Measurements from ENCODE around the gene TNS3. TPM values are rescaled to one million over a fixed set of nuclear protein-coding genes. Genes with fewer than 3 reads are reported as not detected.
A peak's percentile ranks its signal among the peaks of the same experiment; 100 is the strongest.

TNS3 gene
- total RNA-seq, 1 donor from 2014 or later = 30.3 TPM

DNA sequence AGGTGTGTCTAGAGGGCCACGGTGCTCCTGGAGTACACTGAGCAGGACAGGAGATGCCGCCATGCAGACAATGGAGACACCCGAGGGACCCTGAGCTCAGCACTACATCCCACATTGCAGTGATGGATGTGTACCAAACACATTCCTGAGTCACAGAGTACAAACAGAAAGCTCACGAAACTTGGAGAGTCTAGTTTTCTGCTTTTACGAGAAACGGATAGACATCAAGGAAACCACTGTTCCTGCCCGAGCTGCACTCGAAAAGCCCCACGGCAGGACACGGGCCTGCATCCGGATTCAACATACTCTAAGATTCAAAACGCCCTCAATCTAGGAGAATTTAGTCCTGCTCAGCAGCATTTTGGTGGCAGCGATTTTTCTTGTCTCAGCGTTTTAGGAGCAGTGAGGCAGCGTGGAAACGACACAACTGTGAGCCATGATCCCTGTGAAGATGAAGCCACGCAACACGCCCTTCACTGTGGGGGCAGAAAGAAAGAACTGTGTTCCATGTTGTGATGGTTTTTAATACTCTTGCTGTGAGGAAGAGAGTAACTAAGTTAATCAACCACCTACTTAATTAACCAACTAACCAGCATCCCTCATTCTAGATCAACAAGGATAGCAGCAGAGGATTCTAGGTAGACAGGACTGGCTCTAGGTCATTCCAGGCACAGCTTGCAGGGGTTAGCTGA is 3.2 kb downstream of the TNS3 start:
- Mint-ChIP-seq H3K36me3 (ENCODE audit: low read depth) (no peaks in the 10 kb centered on the region), H3K4me3 (peak overlapping the region; percentile 51), H3K9me3 (no peaks in the 10 kb centered on the region), H3K4me1 (peaks cover 79% of the 10 kb centered on the region), H3K27me3 (no peaks in the 10 kb centered on the region), H3K27ac (peak overlapping the region; percentile 78)
- POLR2A ChIA-PET = interaction anchor here (0.8 kb wide), 1 partner anchor 91 kb away, joined by 9 read pairs; no protein-coding TSS in a partner anchor
- intact Hi-C loops (cut with micrococcal nuclease) = loop anchor here (10.0 kb wide), 1 partner anchor 506 kb away; the partner anchor contains the start of gene UPP1
- CTCF ChIA-PET = interaction anchor here (1.1 kb wide), 1 partner anchor 135 kb away, joined by 3 read pairs; no protein-coding TSS in a partner anchor
- no peak for TF ChIP-seq CTCF (IDR thresholded peaks at IDR 0.05)
- ATAC-seq (ENCODE audit: low read depth) (no peak), DNase-seq (no peak)

DNA sequence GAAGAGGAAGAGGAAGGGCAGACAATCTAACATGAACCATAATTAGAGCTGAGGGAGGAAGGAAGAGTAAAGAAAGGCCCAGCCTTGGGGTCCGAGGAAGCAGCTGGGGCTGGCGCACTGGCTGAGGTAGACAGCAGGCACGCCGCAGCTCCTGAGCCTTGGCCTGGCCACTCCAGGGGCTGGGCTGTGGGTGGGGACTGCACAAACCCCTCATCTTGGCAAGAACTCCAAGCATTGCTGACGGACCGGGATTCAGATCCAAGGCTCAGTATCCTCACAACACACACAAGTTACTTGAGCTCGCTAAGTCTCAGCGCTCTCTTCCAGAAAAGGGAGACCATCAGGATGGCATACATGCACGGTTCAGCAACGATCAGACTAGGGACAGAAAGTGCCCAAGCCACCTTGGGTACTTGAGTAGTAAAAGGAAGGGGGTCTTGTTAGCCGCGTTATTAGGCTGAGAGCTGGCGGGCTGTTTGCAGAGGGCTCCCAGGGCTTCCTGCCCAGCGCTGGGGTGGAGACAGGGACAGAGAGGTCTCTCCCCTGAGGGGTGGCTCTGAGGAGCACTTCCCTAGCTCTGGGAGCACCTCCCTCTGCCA is 4.5 kb downstream of the TNS3 start:
- no peaks in the 10 kb centered on the region for H3K36me3 Mint-ChIP-seq (ENCODE audit: low read depth)
- no peak for TF ChIP-seq CTCF (IDR thresholded peaks at IDR 0.05)
- ChIA-PET CTCF (no interaction called here), POLR2A (interaction anchor here (0.5 to 1.2 kb wide), 4 partner anchors 12 to 95 kb away, joined by 3 read pairs; no protein-coding TSS in a partner anchor)
- no peaks in the 10 kb centered on the region for H3K27me3 Mint-ChIP-seq
- peak overlapping the region; percentile 82 for H3K27ac Mint-ChIP-seq
- peaks cover 89% of the 10 kb centered on the region for H3K4me1 Mint-ChIP-seq
- ATAC-seq (ENCODE audit: low read depth) = no peak
- peak overlapping the region; percentile 36 for H3K4me3 Mint-ChIP-seq
- H3K9me3 Mint-ChIP-seq = no peaks in the 10 kb centered on the region
- no peak for DNase-seq
- intact Hi-C loops (cut with micrococcal nuclease) = loop anchor here (10.0 kb wide), 1 partner anchor 507 kb away; the partner anchor contains the start of gene UPP1

GRCh38 chr7:47576866-47577306 is 5.0 kb downstream of the TNS3 start:
- H3K27ac Mint-ChIP-seq = peak overlapping the region; percentile 82
- no peak for ATAC-seq (ENCODE audit: low read depth)
- H3K9me3 Mint-ChIP-seq = no peaks in the 10 kb centered on the region
- CTCF ChIA-PET = no interaction called here
- POLR2A ChIA-PET = interaction anchor here (0.6 to 1.2 kb wide), 2 partner anchors 24 to 94 kb away, joined by 3 read pairs; no protein-coding TSS in a partner anchor
- DNase-seq = no peak
- intact Hi-C loops (cut with micrococcal nuclease) = loop anchor here (10.0 kb wide), 1 partner anchor 508 kb away; the partner anchor contains the start of gene UPP1
- H3K4me1 Mint-ChIP-seq = peaks cover 92% of the 10 kb centered on the region
- peak overlapping the region; percentile 36 for H3K4me3 Mint-ChIP-seq
- no peaks in the 10 kb centered on the region for H3K27me3 Mint-ChIP-seq
- no peaks in the 10 kb centered on the region for H3K36me3 Mint-ChIP-seq (ENCODE audit: low read depth)
- no peak for TF ChIP-seq CTCF (IDR thresholded peaks at IDR 0.05)

GRCh38 chr7:47576031-47576865 is 5.7 kb downstream of the TNS3 start:
- Mint-ChIP-seq H3K4me1 (peaks cover 98% of the 10 kb centered on the region), H3K9me3 (no peaks in the 10 kb centered on the region), H3K27me3 (no peaks in the 10 kb centered on the region), H3K4me3 (peak overlapping the region; percentile 28), H3K27ac (peak overlapping the region; percentile 82), H3K36me3 (ENCODE audit: low read depth) (no peaks in the 10 kb centered on the region)
- ChIA-PET POLR2A (interaction anchor here (1.6 kb wide), 1 partner anchor 95 kb away, joined by 7 read pairs; no protein-coding TSS in a partner anchor), CTCF (interaction anchor here (2.1 kb wide), 1 partner anchor 95 kb away, joined by 8 read pairs; no protein-coding TSS in a partner anchor)
- ATAC-seq (ENCODE audit: low read depth) (no peak), DNase-seq (no peak)
- TF ChIP-seq CTCF (IDR thresholded peaks at IDR 0.05) = no peak
- intact Hi-C loops (cut with micrococcal nuclease) = loop anchor here (10.0 kb wide), 1 partner anchor 509 kb away; the partner anchor contains the start of gene UPP1

All from activated B cell treated with CpG ODN at 0.5 μM for 24 hours (primary cell).